Stimulated activated naive CD4-positive, alpha-beta T cell (primary cell): ENCODE data around the gene SALL3.

ENCODE experiments used
- DNase-seq, 6 experiments: peaks; one replicate each; lab custom pipeline; 2025; lab: John Stamatoyannopoulos, UW

The SALL3 gene

DNA sequence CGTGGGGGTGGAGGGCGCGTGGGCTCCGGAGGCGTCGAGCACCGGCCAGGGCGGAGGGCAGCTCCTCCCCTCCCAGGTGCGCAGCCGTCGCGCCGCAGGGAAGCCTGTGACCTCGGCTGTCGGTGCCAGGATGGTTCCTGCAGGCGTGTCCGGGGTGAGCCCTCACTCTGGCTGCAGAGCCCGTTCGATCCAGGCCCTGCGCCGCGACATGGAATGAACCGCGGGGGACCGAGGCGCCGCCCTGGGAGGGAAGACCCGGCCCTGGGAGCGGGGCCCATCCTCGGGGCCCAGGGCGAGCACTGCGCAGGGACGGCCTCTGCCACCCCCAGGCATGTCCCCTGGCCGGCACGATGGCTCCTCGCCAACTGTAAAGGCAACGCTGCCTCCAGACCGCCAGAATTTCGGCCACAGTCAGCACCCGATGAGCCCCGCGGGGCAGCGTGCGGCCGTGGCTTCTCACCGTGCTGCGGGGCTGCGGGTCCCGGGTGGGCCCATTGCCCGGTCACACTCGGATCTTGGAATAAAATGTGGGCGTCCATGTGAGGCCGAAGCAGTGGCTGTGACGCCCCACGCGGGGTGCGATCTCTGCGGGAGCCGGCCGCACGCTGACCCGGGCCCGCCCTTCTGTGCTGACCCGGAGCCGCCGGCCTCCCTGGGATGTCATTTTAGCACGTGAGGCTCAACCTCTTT is 26.6 kb downstream of the SALL3 start:
- no peak for DNase-seq

DNA sequence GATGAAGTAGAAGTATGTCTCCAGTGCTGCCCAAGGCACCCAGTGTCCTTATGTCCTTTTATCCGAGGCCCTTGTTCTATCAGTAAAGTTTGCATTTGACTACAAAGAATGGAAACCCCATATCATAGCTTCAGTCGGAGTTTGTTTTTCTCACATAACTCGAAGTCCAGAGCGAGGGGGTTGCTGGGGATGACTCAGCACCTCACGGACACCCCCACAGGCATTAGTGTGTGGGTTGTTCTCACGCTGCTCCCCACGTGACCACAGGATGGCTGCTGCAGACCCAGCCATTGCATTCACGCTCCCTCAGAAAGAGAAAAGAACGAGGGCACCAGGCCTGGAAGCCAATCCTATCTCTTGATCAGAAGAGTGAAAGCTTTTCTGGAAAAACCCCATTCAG is 27.8 kb downstream of the SALL3 start:
- no peak for DNase-seq

DNA sequence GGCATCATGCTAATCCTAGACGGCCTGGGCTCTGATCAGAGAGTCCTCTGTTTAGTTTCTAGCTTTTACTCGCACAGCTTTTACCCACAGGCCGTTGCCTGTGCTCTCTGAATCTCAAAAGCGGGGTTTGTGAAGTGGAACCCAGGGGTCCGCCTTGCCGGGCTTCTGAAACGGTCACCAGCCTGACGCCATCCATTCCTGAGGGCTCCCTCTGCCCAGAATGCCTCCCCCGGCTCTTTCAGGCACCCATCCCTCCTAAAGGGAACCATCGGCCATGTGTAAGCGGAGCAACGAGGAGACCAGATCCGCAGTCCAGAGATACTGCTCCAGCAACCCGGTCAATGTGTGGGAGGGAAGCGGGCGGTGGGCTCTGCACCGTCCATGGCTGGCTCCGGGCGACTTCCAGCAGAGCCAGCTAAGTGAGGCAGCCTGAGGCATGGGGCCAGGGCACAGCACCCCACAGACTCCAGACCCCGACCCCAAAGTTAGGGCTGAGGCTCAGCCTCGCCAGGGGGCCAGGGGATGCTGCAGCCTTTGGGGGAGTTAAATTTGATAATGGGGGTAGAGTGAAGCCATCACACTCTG is 28.8 kb downstream of the SALL3 start:
- DNase-seq = no peak

DNA sequence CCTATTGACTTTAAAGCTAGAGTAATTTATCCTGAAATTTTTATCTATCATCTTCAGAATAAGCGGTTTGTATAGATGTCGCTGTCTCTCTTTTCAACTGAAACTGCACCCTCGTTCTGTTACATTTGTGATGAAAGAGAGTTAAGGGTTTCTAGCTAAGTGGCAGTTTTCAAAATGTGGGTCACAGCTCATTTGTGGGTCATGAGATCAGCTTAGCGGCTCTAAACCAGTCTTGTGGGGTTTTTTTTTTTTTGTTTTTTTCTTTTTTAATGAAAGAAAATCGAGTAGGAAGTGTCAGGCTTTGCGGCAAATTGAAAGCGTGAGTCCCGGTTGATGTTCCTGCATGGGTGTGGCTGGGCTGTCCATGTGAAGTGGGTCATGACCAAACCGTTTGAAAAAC is 31.2 kb downstream of the SALL3 start:
- DNase-seq = no peak

DNA sequence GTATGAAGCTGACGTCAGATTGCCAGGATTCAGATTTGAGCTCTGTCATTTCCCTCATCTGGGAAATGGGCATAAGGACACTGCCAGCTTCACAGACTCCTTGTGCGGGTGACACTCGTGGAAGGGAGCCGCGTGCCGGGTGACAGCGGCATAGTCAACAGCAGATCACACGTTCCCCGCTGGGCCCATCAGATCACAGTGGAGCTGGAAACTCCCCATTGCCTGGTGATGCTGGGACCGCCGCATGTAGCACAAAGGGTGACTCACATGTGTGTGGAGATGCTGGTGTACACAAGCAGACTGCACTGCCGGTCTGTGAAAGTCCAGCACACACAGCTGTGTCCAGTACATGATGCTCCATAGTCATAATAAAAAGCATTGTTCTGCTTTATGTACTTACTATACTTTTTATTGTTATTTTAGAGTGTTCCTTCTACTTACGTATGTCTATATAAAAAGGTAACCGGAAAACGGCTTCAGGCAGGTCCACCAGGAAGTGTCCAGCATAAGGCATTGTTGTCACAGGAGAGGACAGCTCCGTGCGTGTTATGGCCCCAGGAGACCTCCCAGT is 31.8 kb downstream of the SALL3 start:
- DNase-seq = no peak

DNA sequence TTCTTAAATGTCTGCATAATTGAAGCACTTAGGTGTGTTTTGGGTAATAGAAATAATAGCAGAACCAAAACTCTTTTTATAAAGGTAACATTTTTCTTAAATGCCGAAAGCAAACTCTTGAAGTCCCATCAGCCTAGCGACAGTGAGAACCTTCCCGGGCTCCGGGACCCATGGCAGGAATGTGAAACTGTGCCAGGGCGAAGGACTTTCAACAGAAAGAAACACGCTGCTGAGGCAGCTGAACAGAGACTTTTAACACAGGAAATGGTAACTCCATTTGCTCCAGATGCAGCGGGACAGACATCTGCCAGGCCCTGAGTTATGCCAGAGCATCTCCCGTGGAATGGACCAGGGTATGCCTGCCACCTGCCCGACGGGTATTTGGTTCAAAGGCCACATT is 34.3 kb downstream of the SALL3 start:
- DNase-seq = no peak

DNA sequence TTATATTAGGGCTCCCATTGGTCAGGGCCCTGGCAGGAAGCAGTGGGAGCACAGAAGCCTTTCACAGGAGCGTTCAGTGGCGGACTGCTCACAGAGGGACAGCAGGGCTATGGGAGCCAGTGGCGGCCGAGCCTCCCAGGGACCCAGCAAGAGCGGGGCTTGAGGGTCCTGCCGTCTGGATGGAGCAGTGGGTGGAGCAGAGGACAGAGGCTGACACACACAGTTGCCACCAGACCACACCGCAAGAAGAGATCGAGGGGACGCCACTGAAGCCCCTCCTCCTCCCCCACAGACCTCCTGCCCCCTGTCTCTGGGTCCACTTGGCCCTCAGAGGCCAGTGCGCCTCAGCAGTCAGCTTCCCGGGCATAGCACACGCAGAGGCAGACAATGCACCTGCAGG is 39.3 kb downstream of the SALL3 start:
- no peak for DNase-seq

DNA sequence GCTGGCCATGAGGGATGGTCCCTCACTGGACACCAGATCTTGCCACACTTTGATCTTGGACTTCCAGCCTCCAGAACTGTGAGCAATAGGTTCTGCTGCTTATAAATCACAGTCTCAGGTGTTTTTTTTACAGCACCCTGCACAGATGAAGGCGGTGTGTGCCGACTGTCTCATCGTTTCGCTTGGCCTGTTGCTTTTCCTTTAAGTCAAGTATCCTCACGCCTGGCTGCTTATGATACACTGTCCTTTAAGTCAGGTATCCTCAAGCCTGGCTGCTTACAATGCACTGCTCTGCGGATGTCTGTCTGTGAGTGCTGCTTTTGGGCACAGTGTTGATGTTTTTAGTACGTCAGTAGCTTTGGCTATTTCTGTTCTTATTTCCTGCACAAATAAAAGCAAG is 40.3 kb downstream of the SALL3 start:
- DNase-seq = no peak

DNA sequence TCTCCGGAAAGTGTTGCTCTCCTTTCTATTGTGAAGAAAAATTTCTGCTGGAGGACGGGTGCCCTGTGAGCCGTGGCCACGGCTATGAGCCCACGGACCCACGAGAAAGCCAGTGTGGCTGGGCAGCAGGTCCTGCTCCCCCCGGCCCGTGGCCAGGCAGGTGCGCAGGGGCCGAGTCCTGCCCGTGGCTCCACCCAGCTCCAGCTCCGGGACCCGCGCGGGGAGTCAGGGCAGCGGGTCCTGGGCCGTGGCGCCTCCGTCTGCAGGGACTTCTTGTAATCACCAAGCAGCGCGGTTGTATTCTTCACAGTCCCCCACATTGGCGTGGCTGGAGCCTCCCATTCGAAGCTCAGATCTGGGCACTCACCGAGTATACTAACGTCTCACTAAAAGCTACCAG is 43.0 kb downstream of the SALL3 start:
- no peak for DNase-seq

DNA sequence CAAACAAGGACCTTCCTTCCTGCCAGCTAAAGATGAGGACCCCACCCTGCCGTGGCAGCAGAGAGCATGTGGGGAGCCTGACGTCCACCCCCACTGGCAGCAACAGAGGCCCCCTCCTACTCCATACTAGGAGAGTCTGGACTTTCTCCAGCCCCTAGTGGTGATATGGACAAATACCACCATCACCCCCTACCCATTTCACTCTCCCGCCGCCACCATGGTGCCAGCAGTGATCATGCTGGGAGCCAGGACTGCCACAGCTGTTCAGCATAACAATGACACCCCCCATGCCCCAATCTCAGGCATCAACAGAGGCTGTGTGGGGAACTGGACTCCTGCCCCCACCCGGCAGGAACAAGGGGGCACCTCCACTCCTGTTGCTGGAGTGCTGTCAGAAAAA is 46.9 kb downstream of the SALL3 start:
- DNase-seq = no peak

DNA sequence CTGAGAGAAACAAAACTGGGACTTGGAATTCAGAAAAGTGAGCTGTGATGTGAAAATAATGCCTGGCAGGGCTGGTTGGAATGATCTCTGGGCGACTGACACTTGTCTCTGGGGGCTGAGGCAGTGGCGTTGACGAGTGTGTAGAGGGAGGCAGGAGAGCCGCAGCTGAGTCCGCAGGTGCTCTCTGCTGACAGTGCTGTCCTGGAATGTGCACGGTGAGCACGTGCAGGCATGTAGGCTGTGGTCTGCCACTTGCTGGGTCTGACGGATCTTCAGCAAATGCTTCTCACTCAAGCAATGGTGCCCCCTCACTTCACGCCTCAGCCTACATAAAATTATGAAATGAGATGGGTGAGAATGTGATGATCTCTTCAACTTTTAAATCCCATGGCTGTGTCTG is 51.1 kb downstream of the SALL3 start:
- no peak for DNase-seq

DNA sequence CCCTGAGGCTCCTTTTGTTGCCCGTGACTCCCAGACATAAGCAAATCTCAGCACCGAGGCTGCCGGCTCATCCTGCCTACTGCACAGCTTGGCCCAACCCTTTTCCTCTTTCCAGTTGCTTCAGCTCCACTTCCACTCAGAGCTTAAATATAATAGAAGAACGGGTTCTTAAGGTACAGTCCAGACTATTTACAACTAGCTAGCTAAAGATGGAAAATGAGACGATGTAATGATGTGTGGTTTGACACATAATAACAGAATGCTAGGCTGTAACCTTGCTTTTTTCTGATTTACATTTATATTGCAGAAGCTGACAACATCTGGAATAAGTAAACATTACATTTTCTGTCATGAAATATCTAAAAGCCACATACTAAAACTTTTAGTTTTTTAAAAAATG is 62.7 kb downstream of the SALL3 start:
- DNase-seq = no peak

DNA sequence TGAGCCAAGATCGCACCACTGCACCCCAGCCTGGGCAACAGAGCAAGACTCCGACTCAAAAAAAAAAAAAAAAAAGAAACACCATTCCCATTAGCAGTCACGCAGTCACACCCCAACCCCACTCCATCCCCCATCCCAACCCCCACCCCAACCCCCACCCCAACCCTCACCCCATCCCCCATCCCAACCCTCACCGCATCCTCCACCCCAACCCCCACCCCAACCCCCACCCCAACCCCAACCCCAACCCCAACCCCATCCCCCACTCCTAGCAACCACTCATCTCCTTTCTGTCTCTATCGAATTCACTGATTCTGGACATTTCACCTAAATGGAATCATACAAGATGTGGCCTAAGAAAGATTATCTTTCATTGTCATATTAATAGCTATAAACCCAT is 63.7 kb downstream of the SALL3 start:
- DNase-seq = no peak

DNA sequence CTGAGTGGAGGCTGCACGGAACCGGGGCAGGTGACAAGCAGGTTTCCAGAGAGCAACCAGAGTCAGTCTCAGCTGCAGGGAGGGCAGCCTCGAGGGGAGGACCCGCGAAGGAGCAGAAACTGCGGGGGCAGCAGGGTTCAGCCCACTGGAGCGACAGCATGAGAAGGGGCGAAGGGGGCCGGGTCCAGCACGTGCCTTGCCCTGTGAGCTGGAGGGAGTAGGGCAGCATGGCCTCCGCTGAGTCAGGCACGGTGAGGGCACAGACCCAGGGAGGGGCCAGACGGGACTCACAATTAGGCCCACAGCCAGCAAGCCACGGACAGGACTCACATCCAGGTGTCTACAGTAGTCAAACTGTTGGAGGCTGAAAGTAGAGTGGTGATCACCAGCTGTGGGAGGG is 66.9 kb downstream of the SALL3 start:
- DNase-seq = no peak

DNA sequence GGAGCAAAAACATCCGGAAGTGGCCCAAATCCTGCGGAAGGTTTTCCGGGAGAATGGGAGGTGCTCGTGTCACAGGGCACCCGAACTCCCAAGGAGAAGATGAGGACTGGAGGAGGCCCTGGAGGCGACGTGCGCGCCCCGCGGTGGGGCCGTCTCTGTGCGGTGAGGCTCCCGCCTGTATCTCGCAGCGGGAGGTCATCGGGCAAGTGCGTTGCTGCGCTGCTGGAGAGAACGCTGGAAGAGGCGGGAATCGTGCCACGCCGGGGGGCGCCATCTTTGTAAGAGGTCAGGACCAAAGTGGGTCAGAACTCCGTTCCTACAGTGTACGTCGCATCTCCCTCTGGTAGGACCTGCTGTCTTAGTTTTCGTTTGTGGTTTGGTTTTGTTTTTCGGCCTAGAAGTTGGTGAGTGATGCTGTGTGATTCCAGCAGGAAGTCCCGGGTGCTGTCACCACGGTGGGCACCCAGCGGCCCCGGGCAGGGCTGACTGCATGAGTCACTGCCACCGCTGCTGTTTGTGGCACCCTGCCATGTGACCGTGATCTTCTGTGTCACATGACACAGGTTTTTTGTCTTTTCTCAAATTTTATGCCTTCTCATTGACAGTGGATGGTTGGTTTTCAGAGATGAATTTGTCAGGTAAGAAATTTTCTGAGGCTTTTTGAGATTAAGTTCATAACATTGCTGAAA is 68.1 kb downstream of the SALL3 start:
- no peak for DNase-seq

DNA sequence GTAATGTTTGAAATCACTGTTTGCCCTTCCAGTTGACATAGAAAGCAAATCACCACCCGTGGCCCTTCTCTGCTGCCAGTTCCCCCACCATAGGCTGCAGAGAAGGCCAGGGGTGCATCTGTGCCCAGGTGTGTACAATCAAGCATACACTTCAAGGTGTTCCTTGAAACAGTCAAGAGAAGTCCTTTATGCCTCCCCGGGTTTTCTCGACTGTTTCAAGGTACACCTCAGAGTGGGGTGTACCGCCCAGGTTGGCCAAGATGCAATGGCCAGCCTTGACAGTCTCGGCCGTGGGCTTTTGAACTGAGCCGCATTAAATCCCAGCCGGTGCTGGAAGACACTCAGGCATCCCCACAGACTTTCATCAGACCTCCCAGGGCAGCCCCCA is 68.6 kb downstream of the SALL3 start:
- no peak for DNase-seq

DNA sequence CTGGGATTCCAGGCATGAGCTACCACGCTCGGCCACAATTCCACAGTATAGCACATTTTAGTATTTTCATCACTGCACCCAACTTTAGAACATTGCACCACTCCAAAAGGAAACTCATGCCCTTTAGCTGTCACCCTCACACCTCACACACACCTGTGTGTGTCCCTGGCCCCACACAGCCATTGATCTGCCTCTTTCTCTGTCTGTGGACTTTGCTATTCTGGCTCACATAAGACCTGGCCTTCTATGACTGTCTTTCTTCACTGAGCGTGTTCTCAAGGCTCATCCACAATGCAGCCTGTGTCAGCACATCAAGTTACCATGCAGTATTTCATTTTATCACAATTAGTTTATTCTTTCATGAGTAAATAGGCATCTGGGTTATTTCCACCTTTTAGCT is 69.9 kb downstream of the SALL3 start:
- DNase-seq = no peak
